NCI-H1694 treated with DMSO at 0.1 percent for 48 hours (cell line): ENCODE results near the gene RAI14.
"Not testable (repeated sequence)": the region's sequence is repeated elsewhere in the genome, so short reads cannot be mapped to it uniquely, and the experiment has no call there.

Experiments
- DNase-seq: peaks from one replicate; lab custom pipeline; 2025; lab: John Stamatoyannopoulos, UW

RAI14 gene

DNA sequence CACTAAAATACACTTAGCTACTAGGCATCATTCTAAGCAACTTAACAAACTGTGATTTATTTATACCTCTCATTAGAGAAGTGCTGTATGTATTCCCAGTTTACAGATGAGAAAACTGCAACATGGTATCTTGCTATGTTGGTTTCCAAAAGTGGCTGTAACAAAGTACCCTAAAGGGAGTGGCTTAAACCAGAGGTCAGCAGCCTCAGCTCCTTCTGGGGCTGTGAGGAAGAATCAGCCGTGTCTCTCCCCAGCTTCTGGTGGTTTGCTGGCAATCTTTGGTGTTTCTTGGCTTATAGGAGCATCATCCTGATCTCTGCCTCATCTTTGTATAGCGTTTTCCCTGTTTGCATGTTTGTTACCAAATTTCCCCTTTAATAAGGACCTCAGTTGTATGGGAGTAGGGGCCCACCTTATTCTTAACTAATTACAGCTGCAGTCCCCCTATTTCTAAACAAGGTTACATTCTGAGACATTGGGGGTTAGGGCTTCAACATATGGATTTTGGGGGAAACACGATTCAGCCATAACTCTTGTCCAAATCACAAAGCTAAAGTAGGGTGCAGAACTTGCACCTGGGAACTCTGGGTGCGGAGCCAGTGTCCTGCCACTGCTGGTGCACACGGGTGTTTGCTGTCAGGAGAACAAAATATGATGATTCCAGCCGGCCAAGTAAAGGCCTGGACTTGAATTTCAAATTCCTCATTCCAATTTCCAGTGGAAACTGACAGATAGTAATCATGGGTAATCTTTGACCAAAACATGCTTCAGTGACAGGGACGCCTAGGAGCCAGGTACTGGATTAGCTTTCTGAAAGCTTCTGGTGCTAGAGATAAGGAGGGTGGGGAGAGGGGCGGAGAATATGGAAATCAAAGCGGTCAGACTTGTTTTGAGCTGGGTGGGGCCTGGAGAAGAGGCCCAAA is 43.3 kb downstream of the RAI14 start:
- no peak for DNase-seq

GRCh38 chr5:34700078-34700452 is 43.9 kb downstream of the RAI14 start:
- no peak for DNase-seq

GRCh38 chr5:34701442-34701841 is 45.3 kb downstream of the RAI14 start:
- not testable (repeated sequence) for DNase-seq

DNA sequence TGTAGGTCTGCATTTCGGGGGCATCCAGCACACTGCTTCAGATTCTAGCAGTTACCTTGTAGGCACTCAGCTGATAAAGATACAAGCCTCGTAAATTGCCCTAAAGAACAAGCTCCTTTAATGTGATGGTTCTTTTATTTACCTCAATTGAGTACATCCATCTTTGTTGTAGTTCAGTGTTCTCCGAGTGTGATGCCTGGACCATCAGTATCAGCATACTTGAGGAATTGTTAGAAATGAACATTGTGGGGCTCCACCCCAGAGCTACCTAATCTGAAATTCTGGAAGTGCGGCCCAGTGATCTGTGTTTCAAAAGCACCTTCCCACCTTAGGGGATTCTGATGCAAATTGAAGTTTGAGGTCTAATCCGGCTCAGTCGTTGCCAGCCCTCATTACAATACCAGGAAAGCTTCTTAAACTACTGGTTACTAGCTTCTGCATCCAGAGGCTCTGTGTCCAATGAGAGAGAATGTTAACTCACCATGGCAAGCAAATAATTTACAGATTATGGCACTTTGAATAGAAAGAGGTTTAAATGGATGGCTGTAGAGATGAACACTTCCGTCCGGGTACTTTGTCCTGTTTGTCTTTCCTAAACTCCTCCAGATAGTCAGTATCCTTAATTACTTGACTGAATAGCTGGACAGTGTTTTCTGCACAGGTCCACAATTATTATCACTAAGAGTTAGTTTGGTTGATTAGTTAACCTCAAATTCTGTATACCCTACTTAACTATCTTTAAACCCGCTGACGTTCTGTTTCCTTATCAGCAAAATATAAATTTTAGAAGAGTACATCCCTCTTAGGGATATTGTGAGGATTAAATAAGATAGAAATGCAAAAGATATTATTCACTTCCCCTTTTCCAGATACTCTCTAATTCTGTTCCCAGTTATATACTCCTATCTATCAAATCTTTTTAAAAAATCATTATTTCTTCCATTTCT is 47.9 kb downstream of the RAI14 start:
- no peak for DNase-seq

GRCh38 chr5:34706084-34706483 is 50.0 kb downstream of the RAI14 start:
- DNase-seq, result no peak

DNA sequence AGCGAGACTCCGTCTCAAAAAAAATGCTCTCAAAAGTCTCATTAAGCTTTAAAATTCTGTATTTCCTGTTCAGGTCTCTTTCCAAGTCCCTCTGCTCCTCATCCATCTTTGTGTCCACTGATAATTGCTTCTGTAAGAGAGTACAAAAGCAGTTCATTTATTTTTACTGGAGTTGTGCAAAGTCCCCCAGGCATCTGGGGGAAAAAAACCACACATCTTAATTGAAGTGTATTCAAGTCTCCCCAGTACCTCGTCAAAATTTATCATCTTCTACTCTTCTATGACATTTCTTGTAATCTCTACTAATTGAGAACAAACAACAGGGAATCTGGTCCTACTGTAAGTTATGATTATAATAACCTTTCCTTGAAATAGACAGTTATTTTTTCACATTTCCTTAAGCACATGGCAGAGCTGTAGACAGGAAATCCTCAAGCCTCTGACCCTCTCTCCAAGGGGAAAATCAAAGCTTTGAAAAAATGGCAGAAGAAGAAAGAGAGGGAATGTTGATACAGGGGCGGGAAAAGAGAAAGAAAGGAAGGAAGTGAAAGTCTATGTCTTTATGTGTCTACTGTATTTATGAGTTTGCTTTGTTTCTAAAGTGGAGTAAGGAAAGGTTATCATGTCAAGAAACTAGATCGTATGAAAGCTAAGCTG is 51.5 kb downstream of the RAI14 start:
- no peak for DNase-seq

DNA sequence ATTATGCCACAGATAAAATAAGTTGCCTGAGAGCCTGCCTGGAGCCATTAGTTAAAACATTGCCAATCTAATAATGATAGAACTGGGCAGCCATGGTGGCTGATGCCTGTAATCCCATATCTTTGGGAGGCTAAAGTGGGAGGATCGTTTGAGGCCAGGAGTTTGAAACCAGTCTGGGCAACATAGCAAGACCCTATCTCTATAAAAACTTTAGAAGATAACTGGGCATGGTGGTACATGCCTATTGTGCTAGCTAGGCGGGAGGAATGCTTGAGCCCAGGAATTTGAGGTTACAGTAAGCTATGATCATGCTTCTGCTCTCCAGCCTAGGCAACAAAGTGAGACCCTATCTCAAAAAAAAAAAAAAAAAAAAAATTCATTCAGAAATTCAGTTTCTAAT is 52.6 kb downstream of the RAI14 start:
- DNase-seq, result no peak

DNA sequence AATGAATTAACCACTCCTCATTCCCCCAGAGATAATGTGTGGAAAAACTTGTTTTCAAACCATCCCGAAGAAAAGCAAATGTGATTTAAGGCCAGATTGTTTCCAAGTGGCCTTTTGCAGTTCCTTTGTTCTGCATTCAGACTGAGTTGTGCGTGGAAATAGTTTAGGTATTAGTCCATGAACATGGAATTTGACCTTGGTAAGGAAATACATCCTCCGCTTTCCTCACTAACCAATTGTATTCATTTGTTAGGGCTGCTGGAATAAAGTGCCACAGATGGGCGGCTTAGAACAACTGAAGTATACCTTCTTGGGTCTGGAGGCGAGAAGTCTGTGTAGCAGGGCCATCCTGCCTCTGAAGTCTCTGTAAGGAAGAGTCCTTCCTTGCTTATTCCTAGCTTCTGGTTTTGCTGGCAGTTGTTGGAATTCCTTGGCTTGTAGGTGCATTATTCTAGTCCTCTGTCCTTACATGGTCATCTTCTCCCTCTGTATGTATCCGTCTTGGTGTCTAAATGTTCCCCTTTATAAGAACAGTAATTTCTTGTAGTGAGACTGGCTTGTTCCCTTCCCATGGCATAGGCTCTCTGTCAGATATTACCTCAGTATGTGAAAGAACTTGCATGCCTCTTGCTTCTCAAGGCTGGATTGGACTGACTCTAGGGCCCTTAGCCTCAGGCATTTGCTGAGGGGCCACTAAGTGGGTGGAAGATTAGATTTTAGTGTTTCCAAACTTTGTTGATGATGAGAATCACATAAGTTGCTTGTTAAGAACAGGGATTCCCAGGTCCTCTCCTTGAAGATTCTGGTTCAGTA is 53.9 kb downstream of the RAI14 start:
- no peak for DNase-seq

DNA sequence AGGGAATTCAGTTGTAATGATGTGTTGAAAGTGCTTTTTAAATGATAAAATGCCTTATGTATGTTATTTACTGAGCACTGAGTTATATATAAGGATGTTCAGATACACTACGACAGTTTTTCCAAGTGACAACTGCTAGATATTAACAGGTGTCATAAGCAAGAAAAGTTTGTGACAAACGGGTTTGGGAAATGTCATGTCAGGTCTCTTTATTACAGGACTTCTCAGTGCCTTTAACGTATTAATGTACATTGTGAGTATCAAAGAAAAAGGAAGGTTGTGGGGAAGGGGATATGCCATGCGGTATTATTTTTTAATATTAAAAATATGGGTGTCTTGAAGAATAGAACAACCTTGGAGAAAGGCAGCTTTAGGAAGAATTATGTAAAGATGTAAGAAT is 56.4 kb downstream of the RAI14 start:
- no peak for DNase-seq

- DNase-seq, result no peak
Measured at GRCh38 chr5:34715711-34716110, 59.6 kb downstream of the RAI14 start.

- no peak for DNase-seq
Measured at GRCh38 chr5:34716986-34717385, 60.9 kb downstream of the RAI14 start.

DNA sequence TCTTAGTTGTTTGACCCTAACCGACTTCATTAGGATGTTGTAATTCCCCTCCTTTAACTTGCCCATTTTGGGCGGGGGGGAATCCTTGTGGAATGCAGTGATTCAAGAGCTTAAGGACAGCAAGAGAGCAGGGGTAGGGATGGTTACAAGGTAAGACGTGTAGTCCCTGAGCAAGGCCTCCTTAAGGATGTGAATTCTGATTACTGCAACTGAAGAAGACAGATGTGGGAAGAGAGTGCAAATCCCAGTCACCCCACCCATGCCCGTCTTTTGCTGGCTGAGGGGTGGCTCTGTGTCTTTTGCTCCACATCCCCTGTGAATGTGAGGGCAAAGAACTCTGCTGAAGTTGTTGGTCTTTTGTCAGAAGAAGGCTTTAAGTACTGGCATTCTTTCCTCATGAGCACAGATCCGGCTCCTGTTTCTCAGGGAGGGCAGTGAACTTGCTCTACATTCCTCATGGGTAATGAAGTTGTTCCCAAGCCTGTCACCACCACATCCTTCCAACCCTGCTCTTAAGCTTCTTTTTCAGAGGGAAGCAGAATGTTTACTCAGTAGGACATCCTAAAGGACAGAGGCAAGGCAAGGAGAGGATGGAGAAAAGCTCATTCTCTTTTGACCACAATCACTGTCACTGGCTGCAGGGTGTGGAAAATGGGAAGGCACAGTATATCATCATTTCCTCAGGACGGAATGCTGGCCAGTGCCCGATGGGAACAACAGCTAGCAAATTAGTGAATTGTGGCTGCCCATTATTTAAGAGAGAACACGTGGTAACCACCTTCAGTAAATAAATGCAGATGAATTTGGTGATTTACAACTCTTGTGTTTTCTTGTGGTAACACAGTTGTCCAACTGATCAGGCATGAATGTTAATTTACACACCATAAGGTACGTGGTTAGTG is 61.5 kb downstream of the RAI14 start:
- no peak for DNase-seq

DNA sequence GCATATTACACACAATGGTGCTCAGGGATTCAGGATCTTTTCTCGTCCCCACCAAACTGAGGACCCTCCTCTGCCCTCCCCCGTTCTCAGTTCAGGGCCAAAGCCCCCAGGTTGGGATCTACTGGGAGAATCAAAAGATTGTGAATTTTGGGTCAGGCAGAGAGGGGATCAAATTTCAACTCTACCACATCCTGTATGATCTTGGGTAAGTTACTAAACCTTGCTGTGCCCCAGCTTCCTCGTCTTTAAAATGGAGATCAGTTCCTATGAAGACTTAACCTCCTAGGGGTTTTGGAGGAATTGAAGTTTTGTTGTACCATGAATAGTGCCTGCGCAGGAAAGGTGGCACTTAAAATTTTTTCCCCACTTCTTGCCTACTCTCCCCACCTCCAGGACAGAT is 62.4 kb downstream of the RAI14 start:
- DNase-seq, result no peak

DNA sequence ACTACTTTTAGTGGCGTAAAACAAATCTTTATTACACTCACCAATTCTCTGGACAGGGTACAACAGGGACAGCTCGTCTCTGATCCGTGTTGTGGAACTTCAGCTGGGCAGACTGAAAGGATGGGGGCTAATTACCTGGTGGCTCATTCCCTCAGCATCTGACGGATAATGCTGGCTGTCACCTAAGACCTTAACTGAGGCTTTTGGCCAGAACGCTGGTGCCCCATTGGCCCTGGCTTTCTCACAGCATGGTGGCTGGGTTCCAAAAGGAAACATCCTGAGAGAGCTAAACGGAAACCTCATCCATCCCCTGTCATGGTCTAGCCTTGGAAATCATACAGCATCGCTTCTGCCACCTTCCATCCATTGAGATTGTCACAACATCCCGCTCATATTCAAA is 62.9 kb downstream of the RAI14 start:
- no peak for DNase-seq

GRCh38 chr5:34721327-34721726 is 65.2 kb downstream of the RAI14 start:
- no peak for DNase-seq

DNA sequence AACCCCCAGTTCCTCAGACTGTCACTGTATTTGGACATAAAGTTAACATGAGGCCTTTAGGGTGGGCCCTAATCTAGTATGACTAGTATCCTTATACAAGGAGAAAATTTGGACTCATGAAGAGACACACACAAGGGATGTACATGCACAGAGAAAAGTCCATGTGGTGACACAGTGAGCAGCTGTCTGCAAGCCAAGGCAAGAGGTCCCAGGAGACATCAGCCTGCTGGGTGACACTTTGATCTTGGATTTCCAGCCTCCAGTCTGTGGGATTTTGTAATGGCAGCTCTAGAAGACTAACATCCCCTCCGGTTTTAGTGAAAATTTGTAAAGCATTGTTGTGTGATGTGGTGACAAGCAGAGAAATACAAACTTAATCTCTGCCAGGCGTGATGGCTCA is 66.1 kb downstream of the RAI14 start:
- DNase-seq, result no peak

GRCh38 chr5:34724741-34725140 is 68.6 kb downstream of the RAI14 start:
- no peak for DNase-seq

DNA sequence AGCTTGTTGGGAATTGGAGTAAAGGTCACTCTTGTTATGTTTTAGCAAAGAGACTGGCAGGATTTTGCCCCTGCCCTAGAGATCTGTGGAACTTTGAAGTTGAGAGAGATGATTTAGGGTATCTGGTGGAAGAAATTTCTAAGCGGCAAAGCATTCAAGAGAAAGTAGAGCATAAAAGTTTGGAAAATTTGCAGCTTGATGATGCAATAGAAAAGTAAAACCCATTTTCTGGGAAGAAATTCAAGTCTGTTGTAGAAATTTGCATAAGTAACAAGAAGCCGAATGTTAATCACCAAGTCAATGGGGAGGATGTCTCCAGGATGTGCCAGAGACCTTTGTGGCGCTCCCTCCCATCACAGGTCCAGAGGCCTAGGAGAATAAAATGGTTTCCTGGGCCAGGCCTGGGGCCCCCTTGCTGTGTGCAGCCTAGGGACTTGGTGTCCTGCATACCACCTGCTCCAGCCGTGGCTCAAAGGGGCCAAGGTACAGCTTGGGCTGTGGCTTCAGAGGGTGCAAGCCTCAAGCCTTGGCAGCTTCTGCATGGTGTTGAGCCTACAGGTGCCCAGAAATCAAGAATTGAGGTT is 71.1 kb downstream of the RAI14 start:
- not testable (repeated sequence) for DNase-seq

DNA sequence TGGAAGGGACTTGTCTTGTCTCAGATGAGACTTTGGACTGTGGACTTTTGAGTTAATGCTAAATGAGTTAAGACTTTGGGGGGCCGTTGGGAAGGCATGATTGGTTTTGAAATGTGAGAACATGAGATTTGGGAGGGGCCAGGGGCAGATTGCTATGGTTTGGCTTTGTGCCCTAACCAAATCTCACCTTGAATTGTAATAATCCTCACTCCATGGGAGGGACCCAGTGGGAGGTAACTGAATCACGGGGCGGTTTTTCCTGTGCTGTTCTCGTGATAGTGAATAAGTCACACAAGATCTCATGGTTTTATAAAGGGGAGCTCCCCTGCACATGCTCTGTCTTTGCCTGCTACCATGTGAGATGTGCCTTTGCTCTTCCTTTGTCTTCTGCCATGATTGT is 72.1 kb downstream of the RAI14 start:
- no peak for DNase-seq
